ENCODE results near the gene DNAAF1.

GRCh38 chr16:84155226-84155625 is 10.1 kb downstream of the DNAAF1 start:
- TF ChIP-seq CTCF (IDR thresholded peaks at IDR 0.05; ENCODE audit: control extremely low read depth in 1 of 3, insufficient read depth in 1 of 3, low read depth in 1 of 3, low read length in 3 of 3) (no peak), CHD2 (IDR thresholded peaks at IDR 0.05; ENCODE audit: low read length) (no peak), JUN (IDR thresholded peaks at IDR 0.05; ENCODE audit: low read depth, low read length) (no peak), GTF2F1 (IDR thresholded peaks at IDR 0.05; ENCODE audit: borderline replicate concordance, low read depth, low read length) (no peak)

Data from H1 (cell line).